Adrenal gland (tissue), 12 donors: ENCODE measurements around the gene AK4. TPM values are rescaled to one million over a fixed set of nuclear protein-coding genes. Genes with fewer than 3 reads are reported as not detected.

Experiments
- DNase-seq, 7 donors: peaks; one replicate each; pipeline ENCODE4 v3.0.0-alpha.2; 2019 to 2020
- H3K27ac ChIP-seq, 5 donors: fragments of 200-600 bp; sonication (generic) in 4 of 5; 1 replicate in 3 of 5; 2 replicates in 2 of 5; pipeline versions ENCODE4 v1.5.1 to v1.8.0; 2016 to 2020; ENCODE audit warnings: mild to moderate bottlenecking in 1 of 5
- H3K27me3 ChIP-seq: fragments of 200-600 bp; 2 replicates; pipeline ENCODE4 v1.8.0; 2021
- H3K36me3 ChIP-seq, 2 donors: fragments of 200-600 bp; replicated peaks in 1 of 2; 1 replicate in 1 of 2; 2 replicates in 1 of 2; pipeline versions ENCODE4 v1.5.1 to v1.8.0; 2018 to 2022
- H3K4me1 ChIP-seq, 2 donors: fragments of 200-600 bp; replicated peaks in 1 of 2; 1 replicate in 1 of 2; 2 replicates in 1 of 2; pipeline versions ENCODE4 v1.5.1 to v1.8.0; 2018 to 2021
- H3K4me3 ChIP-seq, 4 donors: fragments of 200-600 bp; sonication (generic) in 3 of 4; one replicate each; pipeline ENCODE4 v1.5.1; 2016 to 2018
- H3K9me3 ChIP-seq, 3 donors: fragments of 200-600 bp; sonication (generic) in 1 of 3; replicated peaks in 1 of 3; 1 replicate in 2 of 3; 2 replicates in 1 of 3; pipeline versions ENCODE4 v1.5.1 to v1.8.0; 2016 to 2021
- CTCF ChIP-seq, 6 experiments: fragments of 450-650 bp in 4 of 6; fragments of 200-600 bp in 2 of 6; sonication (generic) in 1 of 6; IDR thresholded peaks; 1 replicate in 5 of 6; 2 replicates in 1 of 6; pipeline versions ENCODE4 v1.5.1 to v1.8.0; 2016 to 2021; ENCODE audit warnings: antibody characterized with exemption in 6 of 6, mild to moderate bottlenecking in 2 of 6, moderate library complexity in 1 of 6
- POLR2A ChIP-seq, 2 donors: fragments of 450-650 bp; IDR thresholded peaks; one replicate each; pipeline ENCODE4 v1.6.1; 2017; ENCODE audit warnings: antibody characterized with exemption in 2 of 2, mild to moderate bottlenecking in 2 of 2, moderate library complexity in 1 of 2
- WGBS, 4 donors: extraction: QIAGEN DNeasy Blood & Tissue Kit in 2 of 4; methylation state at CpG; one replicate each; pipeline versions ENCODE4 v1.1.5 to v1.1.7; 2013 to 2017; 5-methylcytosine and 5-hydroxymethylcytosine counted together
- intact Hi-C, 2 donors: fragments of 100-400 bp; cut with DNase I; formaldehyde crosslinking; loops; one replicate each; pipeline versions ENCODE4 v1.14.1 to v1.15.0; 2022 to 2023
- polyA plus RNA-seq, 3 donors: library from polyadenylated mRNA; stranded (reverse); fragments of 200-250 nt in 2 of 3; fragments of 350-450 nt in 1 of 3; fragmentation: Illumina TruSeq in 1 of 3; extraction: RNeasy Lipid Tissue Mini Kit (QIAGEN cat#74804) in 1 of 3; gene quantifications; one replicate each; pipeline ENCODE4 v1.2.3, GENCODE V29; 2013 to 2014
- total RNA-seq, 9 donors: library from RNA; depleted of rRNA in 4 of 9; stranded (reverse); fragments of >200 nt in 4 of 9; fragments of 120-200 nt in 1 of 9; fragmentation: NEBNext Ultra II Directional in 1 of 9; extraction: Animal tissue kit (Norgen Biotek cat#: 25700) in 1 of 9; gene quantifications; one replicate each; pipeline versions ENCODE4 v1.1.0 to v1.2.4, GENCODE V29; 2013 to 2023
- donor health status: healthy with polysubstance abuse.
- donor health status: Bipolar disorder and iron deficiency.
- donor health status: DM: yes; HTN: yes; CAD: no.
- donor health status: DM: no; HTN: no; CAD: no.
- donor health status: DM: no; HTN: no; CAD: no.
- donor health status: DM: yes; HTN: yes; CAD: no.

The AK4 gene
- total and polyA plus RNA-seq, 12 donors: 0.67 to 12.4 (median 2.5) TPM

DNA sequence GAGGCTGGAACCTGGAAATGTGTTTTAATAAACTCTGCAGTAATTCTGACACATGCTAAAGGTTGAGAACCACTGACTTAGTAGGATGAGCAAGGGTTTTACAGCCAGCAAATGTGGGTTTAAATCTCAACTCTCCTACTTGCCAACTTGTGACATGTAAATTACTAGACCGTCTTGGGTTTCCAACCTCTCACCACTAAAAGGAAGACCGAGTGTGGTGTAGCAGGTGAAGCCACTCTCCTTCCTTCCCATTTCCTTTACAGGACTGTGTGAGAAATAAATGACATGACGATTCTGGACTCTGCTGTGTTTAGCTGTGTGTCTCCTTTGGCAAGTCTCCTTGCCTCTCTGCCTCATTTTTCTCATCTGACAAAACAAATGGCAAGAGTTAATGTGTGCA lies 111.8 kb downstream of the AK4 start:
- TF ChIP-seq CTCF (IDR thresholded peaks at IDR 0.05): no peak
- TF ChIP-seq POLR2A (IDR thresholded peaks at IDR 0.05): no peak
- Histone ChIP-seq H3K27ac (peak overlapping the region in 2 of 5 donors; percentile 64 to 70), H3K27me3 (no peaks in the 10 kb centered on the region), H3K4me3 (no peak overlapping the region), H3K4me1 (peaks cover 7 to 33% of the 10 kb centered on the region in 2 donors), H3K9me3 (no peaks in the 10 kb centered on the region), H3K36me3 (no peaks in the 10 kb centered on the region)
- WGBS, 4 donors: 59 to 64% (median 60%) methylated on average over 3 of the region's 3 CpGs
- intact Hi-C loops: loop anchor here in 1 of 2 donors (10.0 kb wide), 1 partner anchor 165 kb away; the partner anchor contains the start of genes LEPR and LEPROT
- no peak for DNase-seq

DNA sequence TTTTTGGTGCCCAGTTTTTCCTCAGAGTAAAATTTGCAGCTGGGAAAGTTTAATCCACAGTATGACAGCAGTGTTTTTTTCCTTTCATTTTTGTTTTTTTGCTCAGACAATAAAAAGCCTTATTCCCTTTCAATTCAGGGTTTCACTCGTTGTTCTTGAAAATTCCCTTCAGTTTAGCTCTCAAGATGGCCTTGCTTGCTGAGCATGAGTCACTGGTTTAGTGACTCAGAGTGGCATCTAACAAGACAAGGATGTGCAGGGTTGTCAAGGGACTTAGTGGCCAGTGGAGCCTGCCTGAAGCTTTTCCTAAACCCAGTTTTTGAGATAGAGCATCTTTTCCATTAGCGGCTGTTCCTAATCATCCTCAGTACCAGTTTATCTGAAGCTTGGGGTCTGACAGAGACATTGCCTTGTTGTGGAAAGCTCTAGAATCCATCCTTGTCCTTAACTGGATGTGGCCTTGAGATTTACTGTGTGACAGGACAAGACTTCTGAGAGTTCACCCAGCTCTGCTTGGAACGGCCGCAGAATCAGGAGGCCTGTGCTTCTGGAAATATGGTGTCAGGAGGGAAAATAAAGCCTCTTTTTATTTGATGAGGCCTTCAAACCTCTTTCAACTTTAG lies 113.0 kb downstream of the AK4 start:
- intact Hi-C loops: no loop called here
- Histone ChIP-seq H3K4me1 (peaks cover 4 to 33% of the 10 kb centered on the region in 2 donors), H3K9me3 (no peaks in the 10 kb centered on the region), H3K36me3 (no peaks in the 10 kb centered on the region), H3K4me3 (no peak overlapping the region), H3K27ac (peak overlapping the region; percentile 23 to 74 (median 64)), H3K27me3 (no peaks in the 10 kb centered on the region)
- TF ChIP-seq POLR2A (IDR thresholded peaks at IDR 0.05) (no peak), CTCF (IDR thresholded peaks at IDR 0.05) (no peak)
- DNase-seq: peak; percentile 57 to 83 (median 78)
- 34 to 50% (median 41%) methylated on average over 4 of the region's 4 CpGs for WGBS, 4 donors

- H3K27me3 ChIP-seq: no peaks in the 10 kb centered on the region
- no peak for DNase-seq
- no peak overlapping the region for H3K4me3 ChIP-seq
- no peaks in the 10 kb centered on the region for H3K9me3 ChIP-seq
- intact Hi-C loops: no loop called here
- 92 to 100% (median 98%) methylated on average over 1 of the region's 1 CpG for WGBS, 4 donors
- no peaks in the 10 kb centered on the region for H3K36me3 ChIP-seq
- peaks cover 4 to 34% of the 10 kb centered on the region in 2 donors for H3K4me1 ChIP-seq
- TF ChIP-seq CTCF (IDR thresholded peaks at IDR 0.05): no peak
- TF ChIP-seq POLR2A (IDR thresholded peaks at IDR 0.05): no peak
- H3K27ac ChIP-seq: no peak overlapping the region
Observed at GRCh38 chr1:65263286-65263685, 115.3 kb downstream of the AK4 start.

DNA sequence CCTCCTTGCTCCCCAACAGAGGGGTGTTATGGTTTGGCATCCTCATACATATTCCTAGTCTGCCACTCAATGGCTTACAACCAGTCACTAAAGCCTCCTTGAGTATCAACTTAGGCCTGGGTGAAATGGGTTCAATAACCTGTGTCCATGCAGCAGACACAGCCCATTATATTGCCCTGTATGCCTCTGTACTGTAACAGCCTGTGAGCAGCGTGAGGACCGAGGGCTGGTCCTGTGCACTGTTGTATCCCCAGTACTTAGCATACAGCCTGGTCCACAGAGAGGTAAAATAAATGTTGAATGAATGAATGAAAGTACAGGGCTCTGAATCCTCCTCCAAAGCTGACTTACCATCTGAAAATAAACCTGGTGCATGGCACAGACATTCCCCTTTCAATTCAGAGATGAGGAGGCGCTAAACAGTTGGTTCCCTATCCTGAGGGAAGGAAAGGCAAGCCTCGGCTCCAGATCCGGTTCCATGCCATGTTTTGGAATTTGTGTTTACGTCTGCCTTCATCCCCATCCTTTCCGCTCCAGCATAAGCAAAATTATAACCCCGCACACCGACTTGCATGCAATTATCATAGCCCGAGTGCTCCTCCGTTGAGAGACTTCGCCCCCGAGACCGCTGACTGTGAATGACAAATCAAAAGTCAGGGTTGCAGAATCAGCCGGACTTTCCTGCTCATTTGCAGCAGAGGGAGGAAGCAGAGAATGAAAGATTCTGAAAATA lies 116.4 kb downstream of the AK4 start:
- WGBS, 4 donors: 14 to 23% (median 15%) methylated on average over 15 of the region's 15 CpGs
- intact Hi-C loops: no loop called here

More for the DNA sequence above, 116.4 kb downstream of the AK4 start:
- peak; percentile 31 to 50 for TF ChIP-seq POLR2A (IDR thresholded peaks at IDR 0.05)
- peak in 1 of 6 experiments; percentile 9 for TF ChIP-seq CTCF (IDR thresholded peaks at IDR 0.05)
- DNase-seq: peak; percentile 41 to 79 (median 52)
- Histone ChIP-seq H3K9me3 (no peaks in the 10 kb centered on the region), H3K4me3 (peak overlapping the region in 1 of 4 donors; percentile 69), H3K4me1 (peaks cover 4 to 34% of the 10 kb centered on the region in 2 donors), H3K27ac (peak overlapping the region in 2 of 5 donors; percentile 46 to 70), H3K27me3 (no peaks in the 10 kb centered on the region), H3K36me3 (no peaks in the 10 kb centered on the region)
